Mesodermal cell (in vitro differentiated cells): Measurements from ENCODE around the gene PNPLA1.

Experiments used
- H3K27ac ChIP-seq: 2 replicates; pipeline ENCODE4 v1.7.0; 2013; ENCODE audit warnings: mild to moderate bottlenecking, low read depth, low read length, moderate library complexity; ENCODE audit not compliant: severe bottlenecking
- H3K36me3 ChIP-seq: 2 replicates; pipeline ENCODE4 v1.7.1; 2013; ENCODE audit warnings: mild to moderate bottlenecking, low read length, moderate library complexity; ENCODE audit not compliant: control insufficient read depth, insufficient read depth
- H3K4me1 ChIP-seq: one replicate; pipeline ENCODE4 v1.7.1; 2013; ENCODE audit warnings: mild to moderate bottlenecking, low read length; ENCODE audit not compliant: insufficient read depth, control insufficient read depth, poor library complexity, severe bottlenecking
- H3K4me3 ChIP-seq: 2 replicates; pipeline ENCODE4 v1.7.0; 2013; ENCODE audit warnings: low read length, control low read depth, mild to moderate bottlenecking; ENCODE audit not compliant: insufficient read depth, poor library complexity, severe bottlenecking; ENCODE audit errors: extremely low read depth
- H3K9me3 ChIP-seq: 2 replicates; pipeline ENCODE4 v1.7.1; 2013; ENCODE audit warnings: mild to moderate bottlenecking, low read length, moderate library complexity; ENCODE audit not compliant: control insufficient read depth
- WGBS, 2 experiments: methylation state at CpG; one replicate each; pipeline ENCODE4 v1.1.5; 2013; ENCODE audit warnings: missing lambda C conversion rate in 2 of 2; ENCODE audit not compliant: insufficient coverage in 2 of 2; 5-methylcytosine and 5-hydroxymethylcytosine counted together

PNPLA1 gene

GRCh38 chr6:36301781-36302180 lies 31.9 kb downstream of the PNPLA1 start:
- H3K36me3 ChIP-seq: no peaks in the 10 kb centered on the region
- 89 to 93% methylated on average over 6 to 7 of the region's 7 CpGs for WGBS, 2 experiments
- no peaks in the 10 kb centered on the region for H3K9me3 ChIP-seq
- H3K4me1 ChIP-seq: peaks cover 7% of the 10 kb centered on the region
- H3K4me3 ChIP-seq: no peak overlapping the region
- H3K27ac ChIP-seq: no peak overlapping the region

- 35 to 52% methylated on average over 10 of the region's 13 CpGs for WGBS, 2 experiments
- Histone ChIP-seq H3K4me3 (no peak overlapping the region), H3K4me1 (peaks cover 7% of the 10 kb centered on the region), H3K9me3 (no peaks in the 10 kb centered on the region), H3K27ac (no peak overlapping the region), H3K36me3 (no peaks in the 10 kb centered on the region)
Observed at GRCh38 chr6:36302227-36302976, 32.5 kb downstream of the PNPLA1 start.

- Histone ChIP-seq H3K4me3 (no peak overlapping the region), H3K27ac (no peak overlapping the region), H3K36me3 (no peaks in the 10 kb centered on the region), H3K9me3 (no peaks in the 10 kb centered on the region), H3K4me1 (peaks cover 7% of the 10 kb centered on the region)
- 91 to 98% methylated on average over 6 to 10 of the region's 11 CpGs for WGBS, 2 experiments
Observed at GRCh38 chr6:36305885-36306284, 36.0 kb downstream of the PNPLA1 start.

- H3K36me3 ChIP-seq: no peaks in the 10 kb centered on the region
- no peak overlapping the region for H3K4me3 ChIP-seq
- no peaks in the 10 kb centered on the region for H3K9me3 ChIP-seq
- no peak overlapping the region for H3K27ac ChIP-seq
- WGBS, 2 experiments: 84 to 86% methylated on average over 2 to 7 of the region's 7 CpGs
- H3K4me1 ChIP-seq: peaks cover 7% of the 10 kb centered on the region
Observed at GRCh38 chr6:36306375-36306774, 36.5 kb downstream of the PNPLA1 start.

GRCh38 chr6:36308514-36308913 lies 38.7 kb downstream of the PNPLA1 start:
- Histone ChIP-seq H3K36me3 (no peaks in the 10 kb centered on the region), H3K9me3 (no peaks in the 10 kb centered on the region), H3K27ac (no peak overlapping the region), H3K4me3 (no peak overlapping the region), H3K4me1 (peaks cover 10% of the 10 kb centered on the region)
- 93 to 95% methylated on average over 4 to 5 of the region's 5 CpGs for WGBS, 2 experiments

GRCh38 chr6:36309203-36309602 lies 39.3 kb downstream of the PNPLA1 start:
- Histone ChIP-seq H3K9me3 (no peaks in the 10 kb centered on the region), H3K27ac (no peak overlapping the region), H3K36me3 (no peaks in the 10 kb centered on the region), H3K4me1 (peaks cover 14% of the 10 kb centered on the region), H3K4me3 (no peak overlapping the region)
- 73 to 93% methylated on average over 3 to 4 of the region's 7 CpGs for WGBS, 2 experiments

GRCh38 chr6:36309900-36310299 lies 40.0 kb downstream of the PNPLA1 start:
- WGBS, 2 experiments: 90 to 100% methylated on average over 2 of the region's 2 CpGs
- peaks cover 18% of the 10 kb centered on the region for H3K4me1 ChIP-seq
- no peak overlapping the region for H3K4me3 ChIP-seq
- no peaks in the 10 kb centered on the region for H3K36me3 ChIP-seq
- H3K27ac ChIP-seq: no peak overlapping the region
- no peaks in the 10 kb centered on the region for H3K9me3 ChIP-seq

GRCh38 chr6:36312854-36313648 lies 43.2 kb downstream of the PNPLA1 start:
- no peak overlapping the region for H3K4me3 ChIP-seq
- H3K27ac ChIP-seq: no peak overlapping the region
- H3K9me3 ChIP-seq: no peaks in the 10 kb centered on the region
- no peaks in the 10 kb centered on the region for H3K36me3 ChIP-seq
- WGBS, 2 experiments: 88 to 89% methylated on average over 6 of the region's 8 CpGs
- H3K4me1 ChIP-seq: peaks cover 11% of the 10 kb centered on the region

GRCh38 chr6:36313649-36313936 lies 43.7 kb downstream of the PNPLA1 start:
- H3K4me1 ChIP-seq: peaks cover 11% of the 10 kb centered on the region
- 73 to 80% methylated on average over 3 of the region's 4 CpGs for WGBS, 2 experiments
- no peak overlapping the region for H3K4me3 ChIP-seq
- H3K27ac ChIP-seq: no peak overlapping the region
- no peaks in the 10 kb centered on the region for H3K9me3 ChIP-seq
- H3K36me3 ChIP-seq: no peaks in the 10 kb centered on the region

- H3K9me3 ChIP-seq: no peaks in the 10 kb centered on the region
- H3K4me1 ChIP-seq: peaks cover 11% of the 10 kb centered on the region
- no peak overlapping the region for H3K4me3 ChIP-seq
- 29 to 48% methylated on average over 2 of the region's 3 CpGs for WGBS, 2 experiments
- no peaks in the 10 kb centered on the region for H3K36me3 ChIP-seq
- no peak overlapping the region for H3K27ac ChIP-seq
Observed at GRCh38 chr6:36314221-36315014, 44.6 kb downstream of the PNPLA1 start.
